ENCODE data around the gene OSBPL8.

DNA sequence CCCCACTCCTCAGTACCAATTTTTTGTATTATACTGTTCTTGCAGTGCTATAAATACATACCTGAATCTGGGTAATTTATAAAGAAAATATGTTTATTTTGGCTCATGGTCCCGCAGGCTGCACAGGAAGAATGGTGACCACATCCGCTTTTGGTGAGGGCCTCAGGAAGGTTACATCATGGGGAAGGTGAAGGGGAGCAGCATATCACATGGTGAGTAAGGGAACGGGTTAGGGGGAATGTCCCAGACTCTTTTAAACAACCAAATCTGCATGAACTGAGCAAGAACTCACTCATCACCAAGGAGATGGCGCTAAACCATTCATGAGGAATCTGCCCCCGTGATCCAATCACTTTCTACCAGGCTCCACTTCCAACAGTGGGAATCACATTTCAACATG lies 40.0 kb downstream of the OSBPL8 start:
- no peak for TF ChIP-seq CTCF (IDR thresholded peaks at IDR 0.05)
- TF ChIP-seq POLR2A (IDR thresholded peaks at IDR 0.05) = no peak

Measured in sigmoid colon (tissue), 3 donors.